Frontal cortex (tissue), 4 donors: ENCODE data around the gene BANP. TPM values are rescaled to one million over a fixed set of nuclear protein-coding genes. Genes with fewer than 3 reads are reported as not detected.
"Not testable (repeated sequence)": the region's sequence is repeated elsewhere in the genome, so short reads cannot be mapped to it uniquely, and the experiment has no call there.

Experiments used
- DNase-seq, 2 donors: peaks; one replicate each; pipeline ENCODE4 v3.0.0; 2012; ENCODE audit warnings: low spot score in 2 of 2
- FAIRE-seq: peaks from 2 replicates; lab custom pipeline; 2012; peaks lifted over from hg19 to GRCh38; lab: Jason Lieb, UNC
- total RNA-seq: library from RNA; depleted of rRNA; stranded (reverse); fragments of >200 nt; gene quantifications from one replicate; pipeline ENCODE4 v1.2.3, GENCODE V29; 2014
- donor health status: control.
- donor health status: control.
- donor health status: control.

Gene BANP
- total RNA-seq, 1 donor from 2014 or later = 40.8 TPM

GRCh38 chr16:88009563-88010342, 58.5 kb downstream of the BANP start:
- no peak for DNase-seq

GRCh38 chr16:88010343-88010967, 59.2 kb downstream of the BANP start:
- no peak for FAIRE-seq

More at GRCh38 chr16:88009563-88010342, 58.5 kb downstream of the BANP start:
- no peak for FAIRE-seq

GRCh38 chr16:88010968-88011483, 59.8 kb downstream of the BANP start:
- FAIRE-seq (no peak), DNase-seq (no peak)

More at GRCh38 chr16:88010343-88010967, 59.2 kb downstream of the BANP start:
- no peak for DNase-seq

GRCh38 chr16:88012360-88012759, 61.1 kb downstream of the BANP start:
- FAIRE-seq = no peak
- DNase-seq = no peak

GRCh38 chr16:88013091-88013609, 61.9 kb downstream of the BANP start:
- DNase-seq (no peak), FAIRE-seq (no peak)

- no peak for FAIRE-seq
These were observed 62.6 kb downstream of the BANP start for GRCh38 chr16:88013766-88014251.

GRCh38 chr16:88014252-88014781, 63.1 kb downstream of the BANP start:
- no peak for FAIRE-seq
- DNase-seq = no peak

More at GRCh38 chr16:88013766-88014251, 62.6 kb downstream of the BANP start:
- DNase-seq = no peak

- no peak for DNase-seq
- no peak for FAIRE-seq
These were observed 63.9 kb downstream of the BANP start for GRCh38 chr16:88014954-88015805.

- DNase-seq = no peak
- no peak for FAIRE-seq
These were observed 64.5 kb downstream of the BANP start for GRCh38 chr16:88015806-88016140.

GRCh38 chr16:88016386-88016785, 65.2 kb downstream of the BANP start:
- not testable (repeated sequence) for FAIRE-seq, DNase-seq

GRCh38 chr16:88016964-88017363, 65.7 kb downstream of the BANP start:
- DNase-seq = no peak
- FAIRE-seq = no peak

GRCh38 chr16:88017587-88018101, 66.4 kb downstream of the BANP start:
- DNase-seq (no peak), FAIRE-seq (no peak)

GRCh38 chr16:88018382-88018781, 67.1 kb downstream of the BANP start:
- not testable (repeated sequence) for FAIRE-seq, DNase-seq

GRCh38 chr16:88019041-88019820, 68.0 kb downstream of the BANP start:
- not testable (repeated sequence) for DNase-seq, FAIRE-seq

GRCh38 chr16:88019821-88020515, 68.7 kb downstream of the BANP start:
- DNase-seq (no peak), FAIRE-seq (no peak)

- DNase-seq (no peak), FAIRE-seq (no peak)
These were observed 69.3 kb downstream of the BANP start for GRCh38 chr16:88020516-88020885.

GRCh38 chr16:88021041-88021970, 70.1 kb downstream of the BANP start:
- DNase-seq = not testable (repeated sequence)

More at GRCh38 chr16:88021041-88021970, 70.1 kb downstream of the BANP start:
- not testable (repeated sequence) for FAIRE-seq
